HUDEP-2 (cell line): ENCODE measurements around the gene FOXRED2.

Source experiments
- DNase-seq, 76 experiments: peaks; one replicate each; lab custom pipeline; 2025; ENCODE audit not compliant: unreplicated experiment in 76 of 76; lab: John Stamatoyannopoulos, UW

Gene FOXRED2

DNA sequence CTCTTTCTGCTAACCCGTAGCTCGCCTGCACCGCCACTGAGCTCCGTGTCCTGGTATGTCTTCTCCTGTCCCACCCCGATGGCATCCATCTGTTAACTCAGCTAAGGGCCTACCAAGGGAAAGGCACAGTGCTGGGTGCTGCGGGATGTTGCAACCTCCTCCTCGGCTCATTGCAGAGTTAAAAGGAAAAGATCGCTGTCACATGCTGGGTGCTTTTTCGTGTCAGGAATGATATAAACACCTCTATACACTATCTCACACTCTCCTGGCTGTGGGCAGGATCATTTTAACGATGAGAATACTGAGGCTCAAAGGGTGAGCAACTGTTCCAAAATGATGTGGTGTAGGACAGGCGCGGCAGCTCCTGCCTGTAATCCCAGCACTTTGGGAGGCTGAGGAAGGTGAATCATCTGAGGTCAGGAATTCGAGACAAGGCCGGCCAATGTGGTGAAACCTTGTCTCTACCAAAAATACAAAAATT, 35.5 kb downstream of the FOXRED2 start:
- DNase-seq: no peak

GRCh38 chr22:36470994-36471331, 35.9 kb downstream of the FOXRED2 start:
- DNase-seq: no peak

DNA sequence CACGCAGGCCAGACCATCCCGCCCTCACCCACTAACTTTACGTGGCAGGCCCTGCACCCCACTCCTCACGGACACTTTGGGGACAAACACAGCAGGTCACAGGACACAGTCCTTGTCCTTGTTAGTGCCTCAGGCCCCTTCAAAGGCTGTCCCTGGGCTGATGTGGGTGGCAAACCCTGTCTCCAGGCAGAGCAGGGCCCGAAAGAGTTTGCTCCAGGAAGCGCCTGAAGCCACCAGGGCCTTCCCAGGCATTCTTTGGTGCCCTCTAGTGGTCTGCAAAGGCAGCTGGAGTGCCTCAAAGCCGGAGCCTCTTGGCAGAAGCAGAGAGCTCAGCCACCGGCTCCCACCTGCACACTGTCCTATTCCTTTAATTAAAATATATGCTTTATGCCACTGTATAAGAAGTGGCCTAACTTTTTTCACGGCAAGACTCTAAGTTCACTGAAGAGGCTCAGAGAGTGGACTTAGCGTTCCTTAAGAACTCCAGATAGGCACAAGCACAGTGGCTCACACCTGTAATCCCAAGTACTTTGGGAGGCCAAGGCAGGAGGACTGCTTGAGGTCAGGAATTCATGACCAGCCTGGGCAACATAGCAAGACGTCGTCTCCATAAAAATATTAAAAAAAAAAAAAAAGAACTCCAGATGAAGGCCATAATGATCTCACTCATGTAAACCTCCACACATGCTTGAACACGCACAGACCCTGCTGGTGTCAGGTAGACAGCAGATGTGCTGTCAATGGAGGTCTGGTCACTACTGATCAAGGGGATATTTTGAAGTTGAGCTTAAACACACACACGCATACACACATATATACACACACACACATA, 36.5 kb downstream of the FOXRED2 start:
- DNase-seq: peak in 71 of 76 experiments; percentile 3 to 87 (median 62)

DNA sequence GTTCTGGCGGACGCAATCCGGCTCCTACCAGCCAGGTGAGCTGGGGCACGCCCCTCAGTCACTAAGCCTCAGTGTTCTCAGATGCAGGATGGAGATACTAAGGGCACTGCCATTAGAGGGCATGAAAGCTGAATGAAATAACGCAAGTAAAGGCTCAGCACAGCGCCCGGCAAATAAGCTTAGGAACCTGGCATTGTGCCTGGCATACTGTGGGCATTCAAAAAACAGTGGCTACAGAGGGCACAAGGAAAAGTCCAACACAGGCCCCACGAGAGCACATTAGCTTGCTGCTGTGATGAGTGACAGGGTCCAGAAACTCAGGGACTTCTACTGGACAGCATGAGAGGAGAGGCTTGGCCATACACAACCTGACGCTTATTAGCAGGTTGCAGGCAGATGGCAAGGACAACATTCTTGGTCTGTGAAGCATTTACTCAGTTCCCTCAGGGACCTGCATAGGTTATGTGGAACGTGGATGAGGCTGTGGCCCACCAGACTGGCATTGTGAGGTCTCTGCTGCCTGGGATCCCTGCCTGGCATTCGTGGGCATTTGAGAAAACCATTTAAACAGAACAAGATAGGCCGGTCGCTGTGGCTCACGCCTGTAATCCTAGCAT, 37.6 kb downstream of the FOXRED2 start:
- DNase-seq: no peak

- peak in 9 of 76 experiments; percentile 5 to 52 (median 29) for DNase-seq
Observed at GRCh38 chr22:36467946-36468345, 38.9 kb downstream of the FOXRED2 start.

- DNase-seq: no peak
Observed at GRCh38 chr22:36467042-36467810, 39.6 kb downstream of the FOXRED2 start.

DNA sequence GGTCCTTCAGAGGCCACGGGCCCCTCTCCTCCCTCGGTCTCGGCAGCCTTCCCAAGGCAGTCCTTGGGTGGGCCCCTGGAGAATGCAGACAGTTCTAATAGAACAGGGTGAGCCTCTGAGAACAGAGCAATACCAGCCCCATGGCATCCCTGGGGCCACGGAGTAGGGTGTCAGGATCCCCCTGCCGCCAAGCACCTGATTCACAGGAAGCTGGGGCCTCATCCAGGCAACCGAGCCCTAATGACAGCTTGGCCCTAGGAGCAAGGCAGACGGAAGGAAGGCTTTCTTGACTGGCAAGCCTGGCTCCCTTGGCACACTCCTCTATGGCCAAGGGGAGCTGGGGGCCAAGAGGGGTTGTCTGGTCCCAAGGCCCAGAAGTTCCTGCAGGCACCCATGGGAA, 40.6 kb downstream of the FOXRED2 start:
- no peak for DNase-seq

GRCh38 chr22:36465232-36466021, 41.4 kb downstream of the FOXRED2 start:
- peak in 1 of 76 experiments; percentile 11 for DNase-seq

- DNase-seq: no peak
Observed at GRCh38 chr22:36464715-36465231, 42.1 kb downstream of the FOXRED2 start.

DNA sequence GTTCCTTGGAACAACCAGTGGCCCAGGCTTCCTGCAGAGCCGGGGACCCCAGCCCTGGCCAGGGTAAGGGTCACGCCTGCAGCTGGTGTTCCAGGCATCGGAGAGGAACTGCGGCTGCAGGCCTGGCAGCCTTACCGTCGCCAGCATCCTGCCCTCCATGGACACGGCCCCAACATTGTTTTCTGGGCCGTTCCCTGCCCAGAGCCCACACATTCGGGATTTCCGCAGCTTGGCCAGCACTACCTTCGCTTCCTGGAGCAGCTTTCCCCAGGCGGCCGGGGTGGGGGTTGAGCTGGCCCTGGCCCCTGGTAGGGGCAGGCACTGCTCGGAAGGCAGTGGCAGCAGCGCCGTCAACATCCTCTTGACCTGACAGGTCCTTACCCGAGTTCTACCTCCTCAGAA, 43.1 kb downstream of the FOXRED2 start:
- DNase-seq: no peak

- no peak for DNase-seq
Observed at GRCh38 chr22:36461665-36462649, 44.9 kb downstream of the FOXRED2 start.

DNA sequence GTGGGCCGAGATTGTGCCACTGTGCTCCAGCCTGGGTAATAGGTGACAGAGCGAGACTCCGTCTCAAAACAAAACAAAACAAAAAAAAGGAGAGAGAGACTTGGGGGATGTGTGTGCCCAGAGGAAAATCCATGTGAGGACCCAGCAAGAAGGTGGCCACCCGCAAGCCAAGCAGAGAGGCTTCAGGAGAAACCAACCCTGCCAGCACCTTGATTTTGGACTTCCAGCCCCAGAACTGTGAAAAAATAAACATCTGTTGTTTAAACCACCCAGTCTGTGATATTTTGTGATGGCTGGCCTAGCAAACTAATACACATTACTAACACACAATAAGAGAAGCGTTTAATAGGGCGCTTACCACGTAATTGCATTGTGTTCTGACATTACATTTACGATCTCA, 46.6 kb downstream of the FOXRED2 start:
- DNase-seq: no peak

DNA sequence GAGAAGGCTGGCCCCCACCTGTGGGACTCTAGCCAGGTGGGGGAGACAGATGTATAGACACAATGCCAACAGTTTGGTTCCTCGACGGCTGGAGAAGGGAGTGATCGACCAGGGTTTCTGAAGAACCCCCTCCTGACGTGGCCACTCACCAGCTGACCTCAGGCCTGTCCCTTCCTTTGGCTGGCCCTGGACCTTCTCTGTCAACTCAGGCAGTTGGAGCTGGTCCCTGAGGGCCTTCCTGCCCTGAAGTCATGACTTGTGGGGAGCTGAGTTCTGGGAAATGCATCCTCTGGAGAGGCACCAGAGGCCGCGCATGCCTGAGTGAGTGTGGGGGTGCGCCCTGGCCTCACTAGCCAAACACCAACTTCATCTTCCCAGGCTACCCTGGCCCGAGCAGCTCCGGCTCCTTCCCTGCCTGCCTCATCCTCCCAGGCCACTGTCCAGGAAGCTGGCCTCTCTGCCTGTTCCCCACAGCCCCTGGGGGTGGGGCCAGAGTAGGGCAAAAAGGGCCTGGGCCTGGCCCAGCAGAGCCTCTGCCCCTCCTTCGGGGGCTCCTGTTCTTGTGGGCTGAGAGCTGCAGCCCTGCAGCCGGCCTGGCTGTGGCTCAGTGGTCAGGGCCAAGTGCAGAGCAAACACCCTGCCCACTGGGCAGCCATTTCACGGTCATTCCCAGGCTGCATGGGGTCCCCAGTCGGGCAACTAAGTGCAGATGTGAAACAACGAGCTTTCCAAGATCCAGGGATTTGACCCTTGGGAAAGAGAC, 49.0 kb downstream of the FOXRED2 start:
- no peak for DNase-seq

DNA sequence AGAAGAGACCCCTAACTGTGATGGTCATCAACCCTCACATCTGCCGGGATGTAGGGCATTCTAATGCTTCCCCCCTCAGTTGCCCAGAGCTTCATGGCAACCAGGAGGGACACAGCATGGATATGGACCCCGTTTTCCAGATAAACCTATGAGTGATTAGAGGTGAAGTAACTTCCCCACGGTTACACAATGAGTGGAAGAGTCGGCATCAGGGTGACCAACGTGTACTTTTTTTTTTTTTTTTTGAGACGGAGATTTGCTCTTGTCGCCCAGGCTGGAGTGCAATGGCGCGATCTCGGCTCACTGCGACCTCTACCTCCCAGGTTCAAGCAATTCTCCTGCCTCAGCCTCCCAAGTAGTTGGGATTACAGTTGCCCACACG, 50.4 kb downstream of the FOXRED2 start:
- DNase-seq: no peak

- DNase-seq: peak in 2 of 76 experiments; percentile 4 to 32
Observed at GRCh38 chr22:36455571-36456463, 51.0 kb downstream of the FOXRED2 start.

GRCh38 chr22:36454916-36455570, 51.8 kb downstream of the FOXRED2 start:
- peak in 75 of 76 experiments; percentile 17 to 93 (median 84) for DNase-seq

DNA sequence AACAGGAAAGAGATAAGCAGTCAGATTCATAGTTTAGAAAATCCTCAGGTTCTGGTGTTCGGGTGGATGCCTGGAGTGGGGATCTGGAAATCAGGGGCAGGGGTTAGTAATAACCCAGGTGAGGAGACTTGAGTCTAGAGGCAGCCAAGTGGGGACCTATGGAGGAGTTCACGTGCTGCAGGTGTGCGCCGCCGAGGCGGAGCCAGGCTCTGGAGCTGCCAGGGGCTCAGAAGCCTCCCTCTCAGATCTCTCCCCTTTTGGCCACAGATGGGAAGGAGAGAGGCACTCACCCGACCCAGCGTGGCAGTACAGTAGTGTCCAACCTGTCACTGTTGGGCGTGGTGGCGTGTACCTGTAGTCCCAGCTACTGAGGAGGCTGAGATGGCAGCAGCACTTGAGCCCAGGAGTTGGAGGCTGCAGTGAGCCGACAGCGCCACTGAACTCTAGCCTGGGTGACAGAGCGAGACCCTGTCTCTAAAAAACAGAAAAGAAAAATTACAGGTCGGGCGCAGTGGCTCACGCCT, 52.9 kb downstream of the FOXRED2 start:
- no peak for DNase-seq
